NCI-H146 (cell line): ENCODE measurements around the gene POT1.

Source experiments
- DNase-seq: peaks from one replicate; lab custom pipeline; 2025; lab: John Stamatoyannopoulos, UW

Gene POT1

GRCh38 chr7:124912972-124913371, 16.7 kb downstream of the POT1 start:
- DNase-seq, result no peak

DNA sequence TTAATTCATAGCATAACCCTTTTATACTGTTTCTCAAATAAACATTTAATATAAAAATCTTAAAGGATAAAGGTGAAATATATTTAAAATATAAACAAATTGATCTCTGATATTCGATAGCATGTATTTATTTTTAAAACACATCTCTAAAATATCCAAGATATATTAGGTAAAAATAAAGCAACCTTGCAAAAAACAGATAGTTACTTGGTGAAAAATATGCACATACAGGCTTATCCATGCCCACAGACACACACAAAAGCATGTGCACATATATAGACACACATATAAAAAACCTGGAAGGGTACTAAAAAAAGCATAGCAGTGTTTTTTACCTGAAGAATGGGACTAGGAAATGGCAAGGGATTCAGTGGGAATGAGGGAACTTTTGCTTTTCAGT, 19.8 kb downstream of the POT1 start:
- DNase-seq, result no peak

DNA sequence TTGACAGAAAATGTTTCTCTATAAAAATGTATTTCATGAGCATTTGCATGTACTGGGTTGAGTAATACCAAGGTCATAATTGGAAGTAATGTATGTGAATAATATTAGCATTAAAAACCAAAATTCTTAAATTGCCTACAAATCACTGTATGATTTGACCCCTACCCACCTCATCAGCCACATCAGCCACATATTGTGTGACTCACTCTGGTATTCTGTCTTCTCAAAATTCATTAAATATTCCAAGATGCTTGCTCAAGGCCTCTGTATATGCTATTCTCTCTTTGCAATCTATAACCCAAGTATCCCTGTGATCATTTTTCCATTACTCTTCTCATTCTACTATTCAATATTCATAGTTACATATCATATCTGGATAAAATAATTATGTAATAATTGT, 21.4 kb downstream of the POT1 start:
- DNase-seq, result no peak

DNA sequence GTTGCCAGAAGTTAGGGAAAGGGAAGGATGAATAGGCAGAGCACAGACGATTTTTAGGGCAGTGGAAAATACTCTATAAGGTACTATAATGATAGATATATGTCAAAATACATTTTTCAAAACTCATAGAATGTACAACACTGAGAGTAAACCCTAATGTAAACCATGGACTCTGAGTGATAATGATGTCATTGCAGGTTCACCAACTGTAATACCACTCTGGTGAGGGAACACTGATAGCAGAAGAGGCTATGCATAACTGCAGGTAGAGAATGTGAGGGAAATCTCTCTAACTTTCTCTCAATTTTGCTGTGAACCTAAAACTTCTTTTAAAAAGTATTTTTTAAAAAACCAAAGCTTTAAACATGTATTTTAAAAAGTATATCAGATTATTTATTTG, 22.1 kb downstream of the POT1 start:
- no peak for DNase-seq

- no peak for DNase-seq
Measured at GRCh38 chr7:124898531-124898930, 31.1 kb downstream of the POT1 start.

- DNase-seq, result no peak
Measured at GRCh38 chr7:124896001-124896400, 33.6 kb downstream of the POT1 start.

GRCh38 chr7:124893140-124893827, 36.3 kb downstream of the POT1 start:
- no peak for DNase-seq

DNA sequence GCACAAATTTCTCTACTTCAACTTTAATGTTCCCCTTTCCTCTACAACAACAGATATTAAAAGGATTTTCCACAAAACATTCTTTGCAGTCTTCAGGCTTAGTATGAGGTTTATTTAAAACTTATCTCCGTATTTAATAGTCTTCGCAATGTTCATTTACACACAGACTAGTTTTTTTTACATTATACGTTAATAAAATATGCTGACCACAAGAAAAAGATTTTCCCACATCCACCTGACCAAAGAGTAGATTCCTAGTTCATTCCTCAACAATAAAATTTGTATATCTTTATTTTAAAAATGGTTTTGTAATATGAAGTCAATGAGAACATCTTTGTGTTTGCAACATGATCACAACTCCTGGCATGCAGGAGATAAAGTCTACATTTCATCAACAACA, 42.4 kb downstream of the POT1 start:
- no peak for DNase-seq

DNA sequence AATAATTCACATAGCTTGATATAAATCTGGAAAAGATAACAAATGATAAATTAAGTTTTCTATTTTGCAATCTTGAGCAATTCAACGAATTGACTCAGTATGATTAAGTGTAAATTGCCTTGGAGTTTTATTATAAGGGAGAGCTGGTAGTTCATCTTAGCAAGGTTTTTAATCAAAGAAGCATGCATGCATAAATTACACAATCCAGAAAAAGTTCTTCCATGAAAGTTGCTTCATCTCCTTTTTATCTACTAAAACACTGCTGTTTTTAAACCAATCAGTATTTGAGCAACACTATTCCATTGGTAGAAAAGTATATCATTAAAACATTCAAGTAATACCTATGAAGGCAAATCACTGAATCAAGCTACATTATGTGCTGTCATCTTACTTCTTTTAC, 47.6 kb downstream of the POT1 start:
- no peak for DNase-seq

DNA sequence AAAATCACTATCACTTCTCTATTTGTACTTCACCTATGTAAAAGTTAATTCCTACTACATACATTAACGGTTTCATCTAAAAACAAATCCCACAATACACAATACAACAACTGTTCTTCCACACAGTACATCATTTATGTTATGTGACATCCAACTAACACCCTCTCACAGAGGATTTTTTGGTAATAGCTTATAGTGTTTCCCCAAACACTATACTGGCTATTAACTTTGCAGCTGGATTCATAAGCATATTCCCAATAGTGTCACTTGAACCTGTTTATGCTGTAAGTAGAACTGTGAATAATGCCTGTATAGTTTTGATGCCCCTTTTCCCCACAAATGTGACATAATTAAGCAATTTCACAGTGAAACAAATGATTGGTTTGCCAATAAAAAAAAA, 49.9 kb downstream of the POT1 start:
- DNase-seq, result no peak

GRCh38 chr7:124879103-124879502, 50.5 kb downstream of the POT1 start:
- no peak for DNase-seq

DNA sequence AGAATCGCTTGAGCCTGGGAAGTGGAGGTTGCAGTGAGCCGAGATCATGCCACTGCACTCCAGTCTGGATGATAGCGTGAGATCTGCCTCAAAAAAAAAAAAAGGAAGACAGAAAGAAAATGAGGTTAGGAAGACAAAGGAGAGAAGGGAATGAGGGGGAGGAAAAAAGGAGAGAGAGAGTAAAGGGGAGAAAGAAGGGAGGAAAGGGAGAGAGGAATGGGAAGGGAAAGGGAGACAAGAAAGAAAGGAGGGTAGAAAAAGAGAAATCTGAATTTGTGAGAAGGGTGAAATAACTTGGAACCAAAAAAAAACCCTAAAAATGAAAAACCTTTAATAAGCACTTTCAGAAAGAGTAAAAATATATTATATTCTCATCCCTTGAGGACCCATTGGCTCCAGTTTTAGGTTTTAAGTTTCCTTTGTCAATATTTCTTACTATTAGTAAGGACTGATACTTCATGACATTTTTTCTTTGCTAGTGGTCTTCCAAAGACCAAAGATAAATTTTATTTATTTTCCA, 54.9 kb downstream of the POT1 start:
- DNase-seq, result no peak

DNA sequence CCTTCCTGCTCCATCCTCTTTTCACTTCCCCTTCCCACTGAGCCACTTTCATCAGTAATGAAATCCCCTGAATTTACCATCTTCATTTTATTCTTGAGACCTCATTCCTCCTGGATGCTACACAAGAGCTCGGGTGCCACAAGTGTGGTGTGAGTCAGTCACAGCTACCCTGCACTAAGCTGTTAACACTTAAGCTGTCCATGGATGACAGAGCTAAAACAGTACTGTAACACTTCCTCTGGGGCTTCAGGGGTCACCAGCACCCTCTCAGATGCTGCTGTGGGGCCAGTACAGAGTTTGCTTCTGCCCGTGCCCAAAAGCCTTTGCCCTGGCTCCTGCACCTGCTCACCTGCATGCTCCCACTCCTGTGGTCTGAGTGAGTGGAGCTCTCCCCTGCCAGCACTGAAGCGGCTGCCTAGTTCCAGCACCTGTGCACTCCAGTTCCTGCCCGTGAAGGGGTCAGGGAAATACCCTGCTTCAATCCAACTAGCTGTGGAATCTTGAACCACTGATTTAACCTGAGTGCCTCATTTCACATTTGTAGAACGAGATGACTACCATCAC, 71.9 kb downstream of the POT1 start:
- no peak for DNase-seq

- DNase-seq, result peak; percentile 15
Measured at GRCh38 chr7:124856299-124856888, 73.2 kb downstream of the POT1 start.

DNA sequence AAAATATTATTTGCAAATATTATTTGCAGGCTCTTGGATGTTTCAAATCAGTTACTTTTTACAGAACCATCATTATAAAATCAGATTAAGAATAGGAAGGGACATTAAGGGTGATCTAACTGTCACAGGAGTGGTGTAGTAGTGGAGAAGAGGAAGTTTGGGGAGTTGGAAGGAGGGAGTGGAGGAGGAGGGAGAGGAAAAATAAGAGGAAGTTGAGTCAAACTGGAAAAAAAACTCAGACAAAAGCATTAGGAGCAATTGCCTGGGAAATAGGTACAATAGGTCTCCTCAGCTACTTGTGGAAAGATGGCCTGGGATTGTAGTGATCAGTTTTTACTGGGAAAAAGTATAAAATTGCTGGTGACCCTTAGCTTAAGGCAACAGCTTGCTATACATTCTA, 86.3 kb downstream of the POT1 start:
- no peak for DNase-seq

DNA sequence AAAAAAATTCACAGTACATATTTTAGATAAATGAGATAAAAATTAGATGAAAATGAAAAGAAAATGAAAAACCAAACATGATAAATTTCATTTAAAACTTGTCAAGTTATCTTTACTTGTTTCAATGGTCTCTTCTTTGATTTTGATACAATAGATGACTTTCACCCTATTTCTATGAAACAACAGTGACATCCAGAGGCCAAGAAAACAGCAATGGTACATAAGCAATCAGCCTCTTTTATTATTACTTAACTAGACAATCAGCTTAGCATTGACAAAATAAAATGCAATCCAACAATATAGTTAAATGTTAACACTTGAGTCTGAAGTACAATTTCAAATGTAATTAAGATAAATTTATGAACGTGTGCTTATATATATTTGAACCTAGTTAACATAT, 89.2 kb downstream of the POT1 start:
- DNase-seq, result no peak

- no peak for DNase-seq
Measured at GRCh38 chr7:124839687-124840086, 89.9 kb downstream of the POT1 start.

DNA sequence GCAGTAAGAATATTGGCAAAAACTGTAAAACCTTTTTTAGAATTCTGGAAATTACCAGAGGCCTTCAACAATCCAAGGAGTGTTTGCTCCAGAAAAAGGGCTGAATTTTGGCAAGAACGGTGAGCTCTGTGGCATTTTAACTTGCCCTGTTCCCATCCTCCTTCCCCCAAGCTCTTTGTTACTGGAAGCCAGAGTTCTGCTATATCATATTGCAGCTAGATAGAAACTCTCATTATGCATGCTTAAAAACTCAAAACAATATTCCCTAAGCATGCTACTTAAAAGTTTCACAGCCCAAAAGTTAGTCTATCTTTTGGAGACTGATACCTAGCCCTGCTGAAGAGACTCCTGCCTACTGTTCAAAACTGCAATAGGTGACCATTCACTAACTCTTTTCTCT, 93.5 kb downstream of the POT1 start:
- DNase-seq, result no peak

- DNase-seq, result no peak
Measured at GRCh38 chr7:124818807-124819206, 110.8 kb downstream of the POT1 start.

DNA sequence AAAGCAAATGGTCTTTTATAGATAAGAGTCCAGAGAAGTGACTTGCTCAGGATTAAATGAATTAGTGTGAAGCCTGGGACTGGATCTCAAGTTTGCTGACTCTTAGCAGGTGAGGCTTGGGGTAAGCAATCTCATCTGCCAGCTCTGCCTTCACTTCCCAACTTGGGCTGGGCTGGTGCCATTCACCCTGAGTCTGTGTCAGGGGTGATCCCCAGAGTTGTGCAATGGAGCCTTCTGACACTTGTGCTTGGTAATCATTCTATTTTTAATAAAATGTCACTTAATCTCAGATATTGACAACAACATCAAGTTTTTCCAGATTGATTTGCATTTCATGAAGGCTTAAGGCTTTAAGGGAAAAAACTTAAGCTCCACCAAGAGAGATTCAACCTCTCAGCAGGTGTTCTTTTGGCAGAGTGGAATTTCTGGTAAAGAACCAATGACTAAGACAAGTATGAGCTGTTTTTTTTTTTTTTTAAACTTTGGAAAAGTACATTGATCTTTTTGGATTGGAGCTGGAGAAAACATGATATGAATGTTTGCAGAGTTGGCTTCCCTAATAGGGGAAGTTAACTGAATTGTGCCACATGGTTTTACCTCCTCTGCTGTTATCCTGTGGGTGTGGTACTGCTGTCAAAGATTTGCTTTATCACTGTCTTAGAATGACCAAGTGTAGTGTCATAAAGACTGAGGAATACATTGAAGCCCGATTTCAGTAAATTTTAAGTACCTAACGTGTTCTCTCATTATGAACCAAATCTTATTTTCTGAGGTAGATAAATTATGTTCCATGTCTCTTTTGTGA, 115.4 kb downstream of the POT1 start:
- DNase-seq, result no peak

- no peak for DNase-seq
Measured at GRCh38 chr7:124812764-124813163, 116.9 kb downstream of the POT1 start.

DNA sequence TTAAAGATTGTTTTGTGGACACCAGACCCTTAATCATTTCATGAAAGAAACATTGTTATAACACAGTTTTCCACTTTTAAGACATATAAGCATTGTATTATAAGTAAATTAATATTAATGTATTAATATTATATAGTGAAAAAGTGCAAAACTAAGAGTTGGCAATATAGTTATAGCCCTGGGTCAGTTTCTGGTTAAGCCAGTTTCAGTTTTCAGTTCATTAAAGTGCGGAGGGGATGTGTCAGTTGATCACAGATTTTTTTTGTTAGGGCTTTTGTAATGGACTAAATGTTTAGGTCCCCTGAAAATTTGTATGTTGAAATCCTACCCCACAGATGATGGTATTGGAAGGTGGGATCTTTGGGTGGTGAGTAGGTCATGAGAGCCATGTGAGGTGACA, 118.3 kb downstream of the POT1 start:
- no peak for DNase-seq

- DNase-seq, result no peak
Measured at GRCh38 chr7:124810605-124811004, 119.0 kb downstream of the POT1 start.
